ENCODE data around the gene NAXE. TPM values are rescaled to one million over a fixed set of nuclear protein-coding genes. Genes with fewer than 3 reads are reported as not detected.

Gene NAXE
- 40.9 TPM for total RNA-seq (ENCODE audit: insufficient read depth, low replicate concordance)

- peak; percentile 77 for DNase-seq (ENCODE audit: low spot score)
These were observed at the start of gene NAXE for GRCh38 chr1:156591432-156592157. Gene NAXE (plus strand): TSS chr1:156591776. CDS start chr1:156591805, 29 bp downstream.

- DNase-seq (ENCODE audit: low spot score): no peak
These were observed 48.5 kb upstream of the NAXE start for GRCh38 chr1:156543066-156543465.

GRCh38 chr1:156544592-156545102, 46.9 kb upstream of the NAXE start:
- no peak for DNase-seq (ENCODE audit: low spot score)

- DNase-seq (ENCODE audit: low spot score): no peak
These were observed 45.3 kb upstream of the NAXE start for GRCh38 chr1:156546267-156546666.

- DNase-seq (ENCODE audit: low spot score): no peak
These were observed 44.1 kb upstream of the NAXE start for GRCh38 chr1:156547434-156547833.

GRCh38 chr1:156547982-156548381, 43.6 kb upstream of the NAXE start:
- DNase-seq (ENCODE audit: low spot score): no peak

GRCh38 chr1:156549390-156549789, 42.2 kb upstream of the NAXE start:
- no peak for DNase-seq (ENCODE audit: low spot score)

GRCh38 chr1:156549831-156550230, 41.7 kb upstream of the NAXE start:
- DNase-seq (ENCODE audit: low spot score): no peak

GRCh38 chr1:156550346-156550745, 41.2 kb upstream of the NAXE start:
- no peak for DNase-seq (ENCODE audit: low spot score)

- no peak for DNase-seq (ENCODE audit: low spot score)
These were observed 40.4 kb upstream of the NAXE start for GRCh38 chr1:156551066-156551643.

GRCh38 chr1:156551869-156552268, 39.7 kb upstream of the NAXE start:
- no peak for DNase-seq (ENCODE audit: low spot score)

GRCh38 chr1:156552518-156552917, 39.1 kb upstream of the NAXE start:
- DNase-seq (ENCODE audit: low spot score): no peak

- DNase-seq (ENCODE audit: low spot score): peak; percentile 8
These were observed 38.6 kb upstream of the NAXE start for GRCh38 chr1:156552937-156553336.

GRCh38 chr1:156553860-156554485, 37.6 kb upstream of the NAXE start:
- no peak for DNase-seq (ENCODE audit: low spot score)

GRCh38 chr1:156554971-156555370, 36.6 kb upstream of the NAXE start:
- no peak for DNase-seq (ENCODE audit: low spot score)

- no peak for DNase-seq (ENCODE audit: low spot score)
These were observed 35.9 kb upstream of the NAXE start for GRCh38 chr1:156555715-156556114.

- DNase-seq (ENCODE audit: low spot score): no peak
These were observed 35.2 kb upstream of the NAXE start for GRCh38 chr1:156556354-156556753.

- DNase-seq (ENCODE audit: low spot score): no peak
These were observed 32.3 kb upstream of the NAXE start for GRCh38 chr1:156559086-156559796.

GRCh38 chr1:156559797-156560385, 31.7 kb upstream of the NAXE start:
- DNase-seq (ENCODE audit: low spot score): no peak

GRCh38 chr1:156560585-156561163, 30.9 kb upstream of the NAXE start:
- no peak for DNase-seq (ENCODE audit: low spot score)

- DNase-seq (ENCODE audit: low spot score): no peak
These were observed 26.1 kb upstream of the NAXE start for GRCh38 chr1:156565519-156565918.
